Gastrocnemius medialis (tissue), 4 donors: ENCODE results near the gene FAM25G.
"Not testable (repeated sequence)": the region's sequence is repeated elsewhere in the genome, so short reads cannot be mapped to it uniquely, and the experiment has no call there.

Experiments
- POLR2A ChIP-seq, 2 donors: fragments of 450-650 bp; IDR thresholded peaks; one replicate each; pipeline ENCODE4 v1.6.1; 2017; ENCODE audit warnings: antibody characterized with exemption in 2 of 2, mild to moderate bottlenecking in 2 of 2, moderate library complexity in 2 of 2
- TF ChIP-seq, protein P1 (sequence below), 5 experiments: fragments of 450-650 bp in 3 of 5; fragments of 200-600 bp in 2 of 5; sonication (generic) in 2 of 5; IDR thresholded peaks in 4 of 5; conservative IDR thresholded peaks in 1 of 5; 1 replicate in 4 of 5; 2 replicates in 1 of 5; pipeline ENCODE4 v1.5.1; 2016 to 2019; ENCODE audit warnings: antibody characterized with exemption in 5 of 5, mild to moderate bottlenecking in 3 of 5, moderate library complexity in 3 of 5

DNA sequence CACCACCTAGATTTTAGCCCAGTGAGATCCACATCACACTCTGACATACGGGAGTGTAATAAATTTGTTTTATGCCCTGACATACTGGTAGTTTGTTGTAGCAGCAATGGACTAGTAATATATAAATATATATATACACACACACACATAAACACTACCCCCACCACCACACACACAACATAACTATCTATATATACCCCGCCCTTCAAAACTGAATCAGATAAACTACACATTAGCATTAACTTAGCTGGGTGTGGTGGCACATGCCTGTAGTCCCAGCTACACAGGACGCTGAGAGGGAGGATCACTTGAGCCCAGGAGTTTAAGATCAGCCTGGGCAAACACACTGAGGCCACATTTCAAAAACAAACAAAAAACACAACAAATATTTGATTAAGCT is 44.9 kb upstream of the FAM25G start:
- TF ChIP-seq, protein P1, sequence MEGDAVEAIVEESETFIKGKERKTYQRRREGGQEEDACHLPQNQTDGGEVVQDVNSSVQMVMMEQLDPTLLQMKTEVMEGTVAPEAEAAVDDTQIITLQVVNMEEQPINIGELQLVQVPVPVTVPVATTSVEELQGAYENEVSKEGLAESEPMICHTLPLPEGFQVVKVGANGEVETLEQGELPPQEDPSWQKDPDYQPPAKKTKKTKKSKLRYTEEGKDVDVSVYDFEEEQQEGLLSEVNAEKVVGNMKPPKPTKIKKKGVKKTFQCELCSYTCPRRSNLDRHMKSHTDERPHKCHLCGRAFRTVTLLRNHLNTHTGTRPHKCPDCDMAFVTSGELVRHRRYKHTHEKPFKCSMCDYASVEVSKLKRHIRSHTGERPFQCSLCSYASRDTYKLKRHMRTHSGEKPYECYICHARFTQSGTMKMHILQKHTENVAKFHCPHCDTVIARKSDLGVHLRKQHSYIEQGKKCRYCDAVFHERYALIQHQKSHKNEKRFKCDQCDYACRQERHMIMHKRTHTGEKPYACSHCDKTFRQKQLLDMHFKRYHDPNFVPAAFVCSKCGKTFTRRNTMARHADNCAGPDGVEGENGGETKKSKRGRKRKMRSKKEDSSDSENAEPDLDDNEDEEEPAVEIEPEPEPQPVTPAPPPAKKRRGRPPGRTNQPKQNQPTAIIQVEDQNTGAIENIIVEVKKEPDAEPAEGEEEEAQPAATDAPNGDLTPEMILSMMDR (IDR thresholded peaks at IDR 0.05 in 4 of 5, conservative IDR thresholded peaks at IDR 0.05 in 1 of 5): not testable (repeated sequence)
- TF ChIP-seq POLR2A (IDR thresholded peaks at IDR 0.05): not testable (repeated sequence)
